HUES6 (cell line): Measurements from ENCODE around the gene ACOT6.
"Not testable (repeated sequence)": the region's sequence is repeated elsewhere in the genome, so short reads cannot be mapped to it uniquely, and the experiment has no call there.

Experiments used
- H3K27ac ChIP-seq: 2 replicates; pipeline ENCODE4 v1.7.0; 2013; ENCODE audit warnings: low read depth, mild to moderate bottlenecking, low read length, inconsistent platforms
- H3K27me3 ChIP-seq: 2 replicates; pipeline ENCODE4 v1.6.1; 2013; ENCODE audit warnings: low read length; ENCODE audit not compliant: control insufficient read depth, insufficient read depth
- H3K36me3 ChIP-seq: 2 replicates; pipeline ENCODE4 v1.6.1; 2013; ENCODE audit warnings: low read length; ENCODE audit not compliant: control insufficient read depth, insufficient read depth
- H3K4me1 ChIP-seq: 2 replicates; pipeline ENCODE4 v1.6.1; 2013; ENCODE audit warnings: low read length; ENCODE audit not compliant: control insufficient read depth, insufficient read depth
- H3K4me3 ChIP-seq: 2 replicates; pipeline ENCODE4 v1.5.1; 2013; ENCODE audit warnings: low read depth, low read length
- H3K9ac ChIP-seq: one replicate; pipeline ENCODE4 v1.6.1; 2013; ENCODE audit warnings: mild to moderate bottlenecking, low read length
- H3K9me3 ChIP-seq: 2 replicates; pipeline ENCODE4 v1.6.1; 2013; ENCODE audit warnings: low read depth, low read length; ENCODE audit not compliant: control insufficient read depth, insufficient read depth

Gene ACOT6

GRCh38 chr14:73573740-73574139 lies 38.6 kb upstream of the ACOT6 start:
- not testable (repeated sequence) for H3K27ac ChIP-seq, H3K27me3 ChIP-seq, H3K36me3 ChIP-seq, H3K9ac ChIP-seq, H3K4me3 ChIP-seq, H3K4me1 ChIP-seq, H3K9me3 ChIP-seq

GRCh38 chr14:73574251-73574650 lies 38.1 kb upstream of the ACOT6 start:
- not testable (repeated sequence) for H3K27ac ChIP-seq, H3K4me3 ChIP-seq, H3K9ac ChIP-seq, H3K9me3 ChIP-seq, H3K36me3 ChIP-seq, H3K4me1 ChIP-seq, H3K27me3 ChIP-seq

- Histone ChIP-seq H3K4me3 (no peak overlapping the region), H3K4me1 (no peaks in the 10 kb centered on the region), H3K36me3 (no peaks in the 10 kb centered on the region; the same call in 1 of the 2 replicates), H3K9me3 (no peaks in the 10 kb centered on the region), H3K27ac (no peak overlapping the region), H3K27me3 (no peaks in the 10 kb centered on the region), H3K9ac (no peak overlapping the region)
Observed at GRCh38 chr14:73576391-73576790, 35.9 kb upstream of the ACOT6 start.

- not testable (repeated sequence) for H3K27me3 ChIP-seq, H3K9me3 ChIP-seq
Observed at GRCh38 chr14:73577214-73577613, 35.1 kb upstream of the ACOT6 start.

GRCh38 chr14:73582102-73582979 lies 30.0 kb upstream of the ACOT6 start:
- not testable (repeated sequence) for H3K9ac ChIP-seq, H3K4me1 ChIP-seq, H3K36me3 ChIP-seq, H3K27me3 ChIP-seq, H3K4me3 ChIP-seq, H3K9me3 ChIP-seq, H3K27ac ChIP-seq

More at GRCh38 chr14:73577214-73577613, 35.1 kb upstream of the ACOT6 start:
- H3K4me3 ChIP-seq, H3K36me3 ChIP-seq, H3K9ac ChIP-seq, H3K27ac ChIP-seq, H3K4me1 ChIP-seq: not testable (repeated sequence)

GRCh38 chr14:73588695-73589094 lies 23.6 kb upstream of the ACOT6 start:
- H3K27me3 ChIP-seq: peaks cover 22% of the 10 kb centered on the region
- no peak overlapping the region for H3K4me3 ChIP-seq
- no peak overlapping the region for H3K27ac ChIP-seq
- no peaks in the 10 kb centered on the region for H3K36me3 ChIP-seq
- no peaks in the 10 kb centered on the region for H3K4me1 ChIP-seq
- H3K9ac ChIP-seq: no peak overlapping the region
- H3K9me3 ChIP-seq: no peaks in the 10 kb centered on the region

- Histone ChIP-seq H3K36me3 (no peaks in the 10 kb centered on the region), H3K9me3 (no peaks in the 10 kb centered on the region), H3K9ac (no peak overlapping the region), H3K27me3 (peaks cover 22% of the 10 kb centered on the region), H3K4me3 (no peak overlapping the region), H3K4me1 (no peaks in the 10 kb centered on the region), H3K27ac (no peak overlapping the region)
Observed at GRCh38 chr14:73589116-73589515, 23.2 kb upstream of the ACOT6 start.

- H3K27me3 ChIP-seq: peaks cover 22% of the 10 kb centered on the region
- H3K9ac ChIP-seq, H3K9me3 ChIP-seq, H3K36me3 ChIP-seq, H3K27ac ChIP-seq, H3K4me3 ChIP-seq, H3K4me1 ChIP-seq: not testable (repeated sequence)
Observed at GRCh38 chr14:73590673-73591004, 21.7 kb upstream of the ACOT6 start.

GRCh38 chr14:73591690-73592449 lies 20.4 kb upstream of the ACOT6 start, which contains the start of gene ACOT4:
Gene ACOT4 (plus strand): TSS chr14:73591873. CDS start chr14:73591960, 87 bp downstream.
- Histone ChIP-seq H3K4me3 (peak within 1 kb of the TSS; percentile 60), H3K27me3 (peaks cover 22% of the 10 kb centered on the region), H3K27ac (no peak within 1 kb of the TSS), H3K36me3 (no peaks in the 10 kb centered on the region), H3K9ac (peak within 1 kb of the TSS; percentile 67), H3K9me3 (no peaks in the 10 kb centered on the region), H3K4me1 (no peaks in the 10 kb centered on the region)

GRCh38 chr14:73594491-73594890 lies 17.8 kb upstream of the ACOT6 start:
- no peaks in the 10 kb centered on the region for H3K4me1 ChIP-seq
- no peak overlapping the region for H3K4me3 ChIP-seq
- H3K9ac ChIP-seq: no peak overlapping the region
- H3K27ac ChIP-seq: no peak overlapping the region
- no peaks in the 10 kb centered on the region for H3K36me3 ChIP-seq
- no peaks in the 10 kb centered on the region for H3K9me3 ChIP-seq
- H3K27me3 ChIP-seq: peaks cover 22% of the 10 kb centered on the region

- Histone ChIP-seq H3K36me3 (no peaks in the 10 kb centered on the region), H3K9ac (no peak overlapping the region)
Observed at GRCh38 chr14:73599499-73599898, 12.8 kb upstream of the ACOT6 start.

More at GRCh38 chr14:73599499-73599898, 12.8 kb upstream of the ACOT6 start:
- Histone ChIP-seq H3K27me3 (no peaks in the 10 kb centered on the region; the same call in 1 of the 2 replicates), H3K4me3 (no peak overlapping the region), H3K4me1 (no peaks in the 10 kb centered on the region), H3K9me3 (no peaks in the 10 kb centered on the region), H3K27ac (no peak overlapping the region)
